Measurements from ENCODE around the gene RABGAP1L.
"Not testable (repeated sequence)": the region's sequence is repeated elsewhere in the genome, so short reads cannot be mapped to it uniquely, and the experiment has no call there.

Gene RABGAP1L

GRCh38 chr1:174247472-174247871, 88.2 kb downstream of the RABGAP1L start:
- no peak for DNase-seq

GRCh38 chr1:174248041-174248440, 88.7 kb downstream of the RABGAP1L start:
- DNase-seq = no peak

DNA sequence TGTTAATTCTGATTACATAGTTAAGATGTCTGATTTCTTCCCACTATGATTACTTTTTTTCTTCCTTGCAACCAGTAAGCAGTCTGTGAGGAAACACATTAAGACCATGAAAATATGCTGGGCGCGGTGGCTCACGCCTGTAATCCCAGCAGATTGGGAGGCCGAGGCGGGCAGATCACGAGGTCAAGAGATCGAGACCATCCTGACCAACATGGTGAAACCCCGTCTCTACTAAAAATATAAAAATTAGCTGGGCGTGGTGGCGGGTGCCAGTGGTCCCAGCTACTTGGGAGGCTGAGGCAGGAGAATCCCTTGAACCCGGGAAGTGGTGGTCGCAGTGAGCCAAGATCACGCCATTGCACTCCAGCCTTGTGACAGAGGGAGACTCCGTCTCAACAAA, 97.1 kb downstream of the RABGAP1L start:
- not testable (repeated sequence) for DNase-seq

DNA sequence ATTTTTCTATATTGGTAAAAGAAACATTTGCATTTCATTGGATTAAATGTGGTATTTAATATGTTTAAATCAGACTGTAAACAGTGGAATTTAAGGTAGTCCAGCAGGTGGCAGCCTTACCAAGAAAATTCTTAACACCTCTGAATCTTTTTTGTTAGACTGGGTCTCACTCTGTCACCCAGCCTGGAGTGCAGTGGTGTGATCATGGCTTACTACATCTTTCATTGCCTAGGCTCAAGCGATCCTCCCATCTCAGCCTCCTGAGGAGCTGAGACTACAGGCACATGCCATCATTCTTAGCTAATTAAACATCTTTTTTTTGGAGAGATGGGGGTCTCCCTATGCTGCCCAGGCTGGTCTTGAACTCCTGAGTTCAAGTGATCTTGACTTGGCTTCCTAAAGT, 98.8 kb downstream of the RABGAP1L start:
- DNase-seq = peak; percentile 41

- DNase-seq = no peak
Observed at GRCh38 chr1:174262349-174263241, 103.3 kb downstream of the RABGAP1L start.

GRCh38 chr1:174265282-174265681, 106.0 kb downstream of the RABGAP1L start:
- no peak for DNase-seq

GRCh38 chr1:174266476-174266875, 107.2 kb downstream of the RABGAP1L start:
- DNase-seq = no peak

DNA sequence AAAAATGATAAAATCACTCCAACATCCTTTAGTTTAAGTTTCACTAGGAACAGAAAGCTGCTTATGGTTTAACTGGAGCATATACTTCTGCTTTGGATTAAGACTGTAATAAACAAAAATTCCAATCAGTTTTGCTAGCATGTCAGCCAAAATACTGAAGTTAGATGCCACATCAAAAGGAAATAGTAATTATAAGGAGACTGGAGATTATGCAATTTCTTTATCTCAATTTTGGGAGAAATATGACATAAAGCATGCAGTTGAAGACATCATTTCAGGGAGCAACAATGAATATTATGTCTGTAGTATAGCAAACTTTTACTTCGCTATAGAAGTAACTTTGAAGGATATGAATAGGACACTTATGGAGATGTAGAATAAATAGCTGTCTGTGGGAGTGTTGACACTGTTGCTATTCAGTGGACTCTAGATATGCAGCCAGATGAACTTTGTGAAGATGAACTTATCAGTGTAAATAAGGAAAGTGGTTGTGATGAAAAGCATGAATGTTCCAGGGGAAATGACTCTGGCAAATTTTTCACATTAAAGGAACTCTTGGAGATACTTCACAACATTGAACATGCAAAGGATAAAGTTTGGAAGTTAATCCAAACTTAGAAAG, 107.8 kb downstream of the RABGAP1L start:
- no peak for DNase-seq

DNA sequence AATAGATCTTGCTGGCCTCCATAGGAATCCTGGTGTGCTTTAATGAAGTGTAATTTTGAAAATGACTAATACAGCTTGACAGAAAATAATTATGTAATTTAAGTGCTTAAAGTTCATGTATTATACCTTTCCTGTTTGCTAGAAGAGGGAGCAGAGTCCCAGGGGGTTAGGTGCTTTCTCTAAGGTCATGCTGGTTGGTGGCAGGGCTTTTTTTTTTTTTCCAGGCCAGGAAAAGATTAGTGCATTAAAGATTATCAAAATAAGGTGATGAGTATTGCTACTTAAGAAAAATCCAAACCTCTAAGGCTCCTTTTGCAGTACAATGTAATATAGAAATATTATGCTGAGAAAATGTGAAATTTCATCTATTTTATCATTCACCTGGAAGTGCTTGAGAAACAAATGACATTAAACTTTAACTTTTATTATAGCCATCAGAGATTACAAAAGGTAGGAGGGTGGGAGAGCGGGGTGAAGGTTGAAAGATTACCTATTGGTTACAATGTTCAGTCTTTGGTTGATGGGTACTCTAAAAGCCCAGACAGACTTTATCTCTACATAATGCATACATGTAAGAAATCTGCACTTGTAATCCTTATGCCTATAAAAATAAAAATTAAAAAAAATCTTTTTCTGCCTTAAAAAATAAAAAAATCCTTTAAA, 110.8 kb downstream of the RABGAP1L start:
- no peak for DNase-seq

GRCh38 chr1:174273190-174273589, 113.9 kb downstream of the RABGAP1L start:
- no peak for DNase-seq

GRCh38 chr1:174273776-174274175, 114.5 kb downstream of the RABGAP1L start:
- DNase-seq = no peak

GRCh38 chr1:174274452-174274851, 115.1 kb downstream of the RABGAP1L start:
- DNase-seq = no peak

DNA sequence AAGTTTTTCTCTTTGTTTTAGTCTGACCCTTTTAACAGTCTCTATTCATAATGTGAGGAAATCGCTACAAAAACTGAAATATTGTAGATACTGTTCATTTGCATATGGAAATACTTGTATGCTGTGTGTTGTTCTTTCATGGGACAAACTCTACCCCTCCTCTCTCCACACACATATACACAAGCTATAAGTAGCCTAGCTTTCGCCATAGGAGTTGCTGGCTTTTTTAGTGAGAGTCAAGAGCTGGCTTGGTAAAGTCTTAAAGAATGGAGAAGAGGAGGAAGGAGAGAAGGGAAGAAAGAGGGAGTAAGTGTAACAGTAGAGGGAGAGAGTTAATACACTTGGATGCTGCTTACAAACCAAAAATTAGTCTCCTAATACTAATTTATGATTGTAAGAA, 115.6 kb downstream of the RABGAP1L start:
- DNase-seq = no peak

DNA sequence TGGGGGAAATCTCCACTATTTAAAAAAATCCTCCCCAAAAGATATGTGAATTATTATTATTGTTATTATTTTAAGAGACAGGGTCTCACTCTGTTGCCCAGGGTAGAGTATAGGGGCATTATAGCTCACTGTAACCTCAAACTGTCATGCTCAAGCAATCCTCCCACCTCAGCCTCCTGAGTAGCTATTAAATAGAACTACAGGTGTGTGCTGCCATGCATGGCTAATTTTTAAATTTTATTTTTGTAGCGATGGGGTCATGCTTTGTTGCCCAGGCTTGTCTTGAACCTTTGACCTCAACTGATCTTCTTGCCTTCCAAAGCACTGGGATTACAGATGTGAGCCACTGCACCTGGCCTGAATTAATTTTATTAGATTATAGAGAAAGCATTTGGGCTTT, 116.8 kb downstream of the RABGAP1L start:
- DNase-seq = no peak

GRCh38 chr1:174284052-174284451, 124.7 kb downstream of the RABGAP1L start:
- no peak for DNase-seq

DNA sequence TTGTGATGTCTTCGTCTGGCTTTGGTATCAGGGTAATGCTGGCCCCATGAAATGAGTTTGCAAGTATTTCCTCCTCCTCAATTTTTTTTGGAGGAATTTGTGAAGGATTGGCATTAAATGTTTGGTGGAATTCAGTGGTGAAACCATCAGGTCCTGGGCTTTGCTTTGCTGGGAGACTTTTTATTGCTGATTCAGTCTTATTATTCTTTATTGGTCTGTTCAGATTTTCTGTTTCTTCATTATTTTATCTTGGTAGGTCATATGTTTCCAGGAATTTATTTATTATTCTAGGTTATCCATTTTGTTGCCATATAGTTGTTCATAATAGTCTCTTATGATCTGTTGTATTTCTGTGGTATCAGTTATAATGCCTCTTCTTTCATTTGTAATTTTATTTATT, 126.7 kb downstream of the RABGAP1L start:
- DNase-seq = no peak

DNA sequence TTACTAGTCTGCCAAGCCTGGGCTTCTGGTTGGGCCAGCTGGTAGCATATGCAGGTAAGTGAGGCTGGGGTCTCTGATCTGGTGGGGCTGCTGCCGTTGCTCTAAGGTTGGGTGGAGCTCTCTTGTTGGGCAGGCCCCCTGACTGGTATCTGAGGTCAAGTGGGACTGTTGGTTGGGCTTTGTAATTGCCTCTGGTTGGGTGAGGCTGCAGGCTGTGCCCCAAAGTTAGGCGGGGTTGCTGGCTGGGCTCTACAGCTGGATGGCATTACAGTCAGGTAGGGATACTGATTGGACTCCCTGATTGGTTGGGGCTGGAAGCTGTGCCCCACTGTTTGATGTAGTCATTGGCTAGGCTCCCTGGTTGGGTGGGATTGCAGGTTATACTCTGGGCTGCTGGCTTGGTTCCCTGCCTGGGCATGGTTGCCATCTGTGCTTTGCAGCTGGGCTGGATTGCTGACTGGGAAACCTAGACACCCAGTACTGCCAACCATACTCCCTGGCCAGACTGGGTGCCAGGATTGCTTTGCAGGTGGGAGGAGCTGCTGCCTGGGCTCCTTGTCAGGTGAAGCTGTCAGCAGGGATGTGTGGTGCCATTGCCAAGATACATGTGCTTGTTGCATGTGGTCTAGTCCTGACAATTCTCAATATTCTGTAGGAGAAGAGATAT, 130.5 kb downstream of the RABGAP1L start:
- no peak for DNase-seq

DNA sequence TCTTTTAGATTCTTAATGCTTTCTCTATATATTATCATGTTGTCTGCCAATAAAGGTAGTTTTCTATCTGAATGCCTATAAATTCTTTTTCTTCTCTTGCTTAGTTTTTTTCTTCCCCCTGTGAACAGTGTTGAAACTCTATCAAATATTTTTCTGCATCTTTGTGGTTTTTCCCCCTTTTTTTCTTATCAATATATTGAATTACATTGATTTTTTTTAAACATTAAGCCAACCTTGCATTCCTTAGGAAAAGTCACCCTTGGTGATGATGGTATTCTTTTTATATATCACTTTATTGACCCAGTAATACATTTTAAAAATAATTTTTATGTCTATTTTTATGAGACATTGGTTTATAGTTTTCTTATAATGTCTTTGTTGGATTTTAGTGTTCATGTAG, 131.7 kb downstream of the RABGAP1L start:
- no peak for DNase-seq

- DNase-seq = no peak
Observed at GRCh38 chr1:174296309-174296708, 137.0 kb downstream of the RABGAP1L start.

- DNase-seq = no peak
Observed at GRCh38 chr1:174297351-174297750, 138.0 kb downstream of the RABGAP1L start.

DNA sequence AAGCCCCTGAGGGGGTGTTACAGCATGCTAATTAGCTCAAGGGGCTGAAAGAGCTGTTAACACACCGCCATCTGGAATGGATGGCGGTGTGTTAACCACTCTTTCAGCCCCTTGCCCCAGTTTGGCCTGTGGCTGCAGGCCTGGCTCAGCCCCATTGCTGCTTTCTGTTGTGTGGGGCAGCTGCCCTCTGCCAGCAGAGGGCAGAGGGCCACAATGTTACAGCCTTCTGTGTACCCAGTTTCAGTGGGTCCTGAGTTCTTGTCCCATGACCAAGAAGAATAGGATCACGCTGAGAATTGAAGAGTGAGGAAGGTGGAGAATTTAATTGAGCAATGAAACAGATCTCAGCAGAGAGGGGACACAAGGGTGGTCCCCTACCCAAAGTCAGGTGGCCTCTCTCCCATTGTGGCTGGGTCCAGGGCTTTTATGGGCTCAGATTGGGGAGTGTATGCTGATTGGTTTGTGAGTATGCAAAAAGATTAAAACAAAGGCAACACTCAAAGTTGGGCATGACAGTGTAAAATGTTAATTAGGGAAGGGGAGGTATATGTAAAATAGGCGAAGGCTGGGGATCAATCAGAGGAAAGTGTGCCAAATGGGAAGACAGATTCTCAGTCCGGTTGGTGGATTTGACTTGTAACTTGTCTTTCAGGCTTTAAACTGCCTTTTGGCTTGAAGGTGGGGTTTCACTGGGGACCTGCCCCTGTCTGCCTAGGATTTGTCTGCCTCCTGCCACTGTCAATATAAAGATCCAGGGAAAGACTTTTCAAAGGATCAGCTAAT, 142.2 kb downstream of the RABGAP1L start:
- DNase-seq = no peak

DNA sequence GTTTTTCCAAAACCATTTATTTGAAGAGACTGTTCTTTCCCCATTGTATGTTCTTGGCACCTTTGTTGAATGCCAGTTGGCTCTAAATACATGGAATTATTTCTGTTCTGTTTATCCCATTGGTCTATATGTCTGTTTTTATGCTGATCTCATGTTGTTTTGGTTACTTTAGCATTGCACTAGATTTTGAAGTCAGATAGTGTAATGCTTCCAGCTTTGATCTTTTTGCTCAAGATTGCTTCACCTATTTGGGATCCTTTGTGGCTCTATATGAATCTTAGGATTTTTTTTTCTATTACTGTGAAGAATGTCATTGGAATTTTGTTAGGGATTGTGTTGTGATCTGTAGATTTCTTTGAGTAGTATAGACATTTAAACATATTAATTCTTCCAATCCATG, 149.3 kb downstream of the RABGAP1L start:
- no peak for DNase-seq

GRCh38 chr1:174309490-174309889, 150.2 kb downstream of the RABGAP1L start:
- DNase-seq = no peak

Data from activated naive CD4-positive, alpha-beta T cell treated with anti-CD3 and anti-CD28 coated beads, Interleukin-2, amount 50 U/mL, for 16 hours (primary cell).